Endodermal cell (in vitro differentiated cells): ENCODE data around the gene EDARADD. TPM values are rescaled to one million over a fixed set of nuclear protein-coding genes. Genes with fewer than 3 reads are reported as not detected.

Experiments used
- DNase-seq: peaks from one replicate; pipeline ENCODE4 v3.0.0-alpha.2; 2017
- H3K27ac ChIP-seq: 2 replicates; pipeline ENCODE4 v1.5.1; 2013; ENCODE audit warnings: mild to moderate bottlenecking, low read depth, low read length, moderate library complexity
- H3K27me3 ChIP-seq: 2 replicates; pipeline ENCODE4 v1.6.1; 2013; ENCODE audit warnings: mild to moderate bottlenecking, low read length, moderate library complexity; ENCODE audit not compliant: insufficient read depth, control insufficient read depth, poor library complexity, severe bottlenecking
- H3K36me3 ChIP-seq: 2 replicates; pipeline ENCODE4 v1.7.0; 2013; ENCODE audit warnings: mild to moderate bottlenecking, low read length, moderate library complexity; ENCODE audit not compliant: control insufficient read depth, insufficient read depth
- H3K4me1 ChIP-seq: one replicate; pipeline ENCODE4 v1.7.0; 2013; ENCODE audit warnings: low read length; ENCODE audit not compliant: control insufficient read depth, insufficient read depth
- H3K4me3 ChIP-seq: 2 replicates; pipeline ENCODE4 v1.5.1; 2013; ENCODE audit warnings: mild to moderate bottlenecking, low read length, moderate library complexity
- H3K9ac ChIP-seq: 2 replicates; pipeline ENCODE4 v1.6.1; 2013; ENCODE audit warnings: mild to moderate bottlenecking, low read length, moderate library complexity; ENCODE audit not compliant: poor library complexity, severe bottlenecking; ENCODE audit errors: extremely low read depth
- H3K9me3 ChIP-seq: 2 replicates; pipeline ENCODE4 v1.6.1; 2013; ENCODE audit warnings: mild to moderate bottlenecking, low read length, moderate library complexity; ENCODE audit not compliant: control insufficient read depth
- H3K27ac Mint-ChIP-seq: 2 replicates; pipeline ENCODE4 v1.8.0; 2020; ENCODE audit warnings: mixed read lengths
- H3K27me3 Mint-ChIP-seq: 2 replicates; pipeline ENCODE4 v1.8.0; 2021; ENCODE audit warnings: mild to moderate bottlenecking, mixed read lengths; ENCODE audit not compliant: insufficient read depth
- H3K36me3 Mint-ChIP-seq: 2 replicates; pipeline ENCODE4 v1.8.0; 2020; ENCODE audit warnings: low read depth, mixed read lengths
- H3K4me1 Mint-ChIP-seq: 2 replicates; pipeline ENCODE4 v1.8.0; 2020; ENCODE audit warnings: mixed read lengths
- H3K4me3 Mint-ChIP-seq: 2 replicates; pipeline ENCODE4 v1.8.0; 2020; ENCODE audit warnings: mild to moderate bottlenecking, moderate library complexity, mixed read lengths
- H3K9me3 Mint-ChIP-seq: 2 replicates; pipeline ENCODE4 v1.8.0; 2020; ENCODE audit warnings: mild to moderate bottlenecking, mixed read lengths
- CTCF ChIP-seq: fragments of 200-600 bp; sonication (generic); conservative IDR thresholded peaks from 2 replicates; pipeline ENCODE4 v1.5.0; 2021; ENCODE audit warnings: antibody characterized with exemption, mild to moderate bottlenecking
- WGBS, 2 experiments: methylation state at CpG; one replicate each; pipeline versions ENCODE4 v1.1.5 to v1.1.7; 2013; ENCODE audit warnings: missing lambda C conversion rate in 2 of 2, mixed read lengths in 1 of 2; ENCODE audit not compliant: insufficient coverage in 1 of 2, insufficient read length in 1 of 2; 5-methylcytosine and 5-hydroxymethylcytosine counted together
- total RNA-seq, 2 donors: library from RNA; stranded (reverse); fragmentation: NEBNext Ultra II Directional in 1 of 2; extraction: Animal tissue kit (Norgen Biotek cat#: 25700) in 1 of 2; gene quantifications; 2 replicates in 1 of 2; 3 replicates in 1 of 2; pipeline ENCODE4 v1.2.1, GENCODE V29; 2021

EDARADD gene
- total RNA-seq, 2 donors from 2014 or later, result 5.0 to 5.5 TPM

GRCh38 chr1:236354330-236355147 lies 39.5 kb upstream of the EDARADD start:
- no peaks in the 10 kb centered on the region for H3K36me3 Mint-ChIP-seq
- WGBS, 2 experiments, result 85% methylated on average over 4 of the region's 4 CpGs; no CpG with 5 or more reads in 1 of the 2 experiments
- no peak overlapping the region for H3K27ac Mint-ChIP-seq
- no peaks in the 10 kb centered on the region for H3K36me3 ChIP-seq
- H3K4me3 ChIP-seq, result no peak overlapping the region
- H3K4me1 Mint-ChIP-seq, result no peaks in the 10 kb centered on the region
- H3K4me3 Mint-ChIP-seq, result no peak overlapping the region
- no peak for TF ChIP-seq CTCF
- H3K9me3 Mint-ChIP-seq, result peaks cover 15% of the 10 kb centered on the region
- no peak overlapping the region for H3K27ac ChIP-seq
- peaks cover 3% of the 10 kb centered on the region for H3K27me3 Mint-ChIP-seq
- H3K9me3 ChIP-seq, result no peaks in the 10 kb centered on the region
- H3K9ac ChIP-seq, result no peak overlapping the region
- DNase-seq, result no peak
- H3K4me1 ChIP-seq, result no peaks in the 10 kb centered on the region
- no peaks in the 10 kb centered on the region for H3K27me3 ChIP-seq

- no peaks in the 10 kb centered on the region for H3K36me3 Mint-ChIP-seq
- H3K27ac Mint-ChIP-seq, result no peak overlapping the region
- WGBS, 2 experiments, result 95% methylated on average over 2 of the region's 2 CpGs; no CpG with 5 or more reads in 1 of the 2 experiments
- no peak for TF ChIP-seq CTCF
- no peaks in the 10 kb centered on the region for H3K9me3 ChIP-seq
- no peak overlapping the region for H3K4me3 ChIP-seq
- no peaks in the 10 kb centered on the region for H3K27me3 ChIP-seq
- no peak overlapping the region for H3K9ac ChIP-seq
- peaks cover 3% of the 10 kb centered on the region for H3K27me3 Mint-ChIP-seq
- H3K4me3 Mint-ChIP-seq, result no peak overlapping the region
- no peak for DNase-seq
- no peaks in the 10 kb centered on the region for H3K4me1 Mint-ChIP-seq
- H3K36me3 ChIP-seq, result no peaks in the 10 kb centered on the region
- no peaks in the 10 kb centered on the region for H3K4me1 ChIP-seq
- peaks cover 15% of the 10 kb centered on the region for H3K9me3 Mint-ChIP-seq
- no peak overlapping the region for H3K27ac ChIP-seq
These were observed 37.9 kb upstream of the EDARADD start for GRCh38 chr1:236356141-236356540.

- Mint-ChIP-seq H3K27me3 (peaks cover 3% of the 10 kb centered on the region), H3K36me3 (no peaks in the 10 kb centered on the region), H3K4me3 (no peak overlapping the region), H3K4me1 (peaks cover 2% of the 10 kb centered on the region), H3K9me3 (peaks cover 15% of the 10 kb centered on the region), H3K27ac (no peak overlapping the region)
- no peak for TF ChIP-seq CTCF
- Histone ChIP-seq H3K27me3 (no peaks in the 10 kb centered on the region), H3K27ac (no peak overlapping the region), H3K4me1 (no peaks in the 10 kb centered on the region), H3K9ac (no peak overlapping the region), H3K36me3 (no peaks in the 10 kb centered on the region), H3K4me3 (no peak overlapping the region), H3K9me3 (no peaks in the 10 kb centered on the region)
- no peak for DNase-seq
- WGBS, 2 experiments, result 92 to 97% methylated on average over 7 of the region's 7 CpGs
These were observed 32.0 kb upstream of the EDARADD start for GRCh38 chr1:236361909-236362590.
